ENCODE data around the gene MAN2B1. TPM values are rescaled to one million over a fixed set of nuclear protein-coding genes. Genes with fewer than 3 reads are reported as not detected.

The MAN2B1 gene
- total and polyA plus RNA-seq, 2 of the 13 experiments (the other 11 are each of a cell fraction or from before 2014, with no cell fraction given), result 23.6 to 23.8 TPM

DNA sequence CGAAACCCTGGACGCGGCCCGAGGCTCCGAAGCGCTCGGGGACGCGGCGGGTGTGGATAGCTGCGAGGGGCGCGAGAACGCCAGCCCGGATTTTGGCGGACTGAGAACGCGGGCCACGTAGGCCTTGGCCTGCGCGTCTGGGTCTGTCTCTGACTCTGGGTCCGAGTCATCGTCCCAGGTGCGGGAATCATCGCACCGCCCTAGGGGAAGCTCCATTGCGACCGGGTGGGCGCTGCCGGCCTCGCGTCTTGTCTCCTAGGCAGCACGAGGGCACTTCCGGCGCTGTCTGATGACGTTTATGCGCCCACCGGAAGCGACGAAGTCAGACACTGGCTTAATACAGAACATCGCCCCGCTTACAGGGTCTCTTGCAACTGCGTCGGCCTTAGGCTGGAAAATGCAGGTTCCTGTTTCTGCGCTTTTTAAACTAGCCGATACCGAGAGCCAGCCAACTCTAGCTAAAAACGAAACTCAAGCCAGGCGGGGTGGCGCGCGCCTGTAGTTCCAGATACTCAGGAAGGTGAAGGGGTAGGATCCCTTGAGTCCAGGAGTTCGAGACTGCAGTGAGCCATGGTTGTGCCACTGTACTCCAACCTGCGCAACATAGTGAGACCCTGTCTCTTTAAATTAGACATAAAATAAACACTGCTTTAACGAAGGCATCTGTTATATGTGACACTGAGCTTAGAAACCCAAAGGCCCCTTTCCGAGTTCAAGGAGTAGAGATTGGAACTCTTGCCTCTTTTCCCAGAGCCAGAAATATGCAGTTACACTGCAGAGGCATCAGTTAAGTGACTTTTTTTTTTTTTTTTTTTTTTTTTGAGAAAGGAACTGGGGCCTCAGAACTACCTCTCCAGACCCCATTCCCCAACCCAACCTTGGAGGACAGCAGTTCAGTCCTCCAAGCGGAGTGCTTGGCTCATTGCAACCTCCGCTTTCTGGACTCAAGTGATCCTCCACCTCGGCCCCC, 30.1 kb upstream of the MAN2B1 start, which contains the start of gene FBXW9 (continued):
- TF ChIP-seq, protein P1, sequence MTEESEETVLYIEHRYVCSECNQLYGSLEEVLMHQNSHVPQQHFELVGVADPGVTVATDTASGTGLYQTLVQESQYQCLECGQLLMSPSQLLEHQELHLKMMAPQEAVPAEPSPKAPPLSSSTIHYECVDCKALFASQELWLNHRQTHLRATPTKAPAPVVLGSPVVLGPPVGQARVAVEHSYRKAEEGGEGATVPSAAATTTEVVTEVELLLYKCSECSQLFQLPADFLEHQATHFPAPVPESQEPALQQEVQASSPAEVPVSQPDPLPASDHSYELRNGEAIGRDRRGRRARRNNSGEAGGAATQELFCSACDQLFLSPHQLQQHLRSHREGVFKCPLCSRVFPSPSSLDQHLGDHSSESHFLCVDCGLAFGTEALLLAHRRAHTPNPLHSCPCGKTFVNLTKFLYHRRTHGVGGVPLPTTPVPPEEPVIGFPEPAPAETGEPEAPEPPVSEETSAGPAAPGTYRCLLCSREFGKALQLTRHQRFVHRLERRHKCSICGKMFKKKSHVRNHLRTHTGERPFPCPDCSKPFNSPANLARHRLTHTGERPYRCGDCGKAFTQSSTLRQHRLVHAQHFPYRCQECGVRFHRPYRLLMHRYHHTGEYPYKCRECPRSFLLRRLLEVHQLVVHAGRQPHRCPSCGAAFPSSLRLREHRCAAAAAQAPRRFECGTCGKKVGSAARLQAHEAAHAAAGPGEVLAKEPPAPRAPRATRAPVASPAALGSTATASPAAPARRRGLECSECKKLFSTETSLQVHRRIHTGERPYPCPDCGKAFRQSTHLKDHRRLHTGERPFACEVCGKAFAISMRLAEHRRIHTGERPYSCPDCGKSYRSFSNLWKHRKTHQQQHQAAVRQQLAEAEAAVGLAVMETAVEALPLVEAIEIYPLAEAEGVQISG (CRISPR knock-in tag; IDR thresholded peaks at IDR 0.05), result peak; percentile 95
- TF ChIP-seq ATAD3A (CRISPR knock-in tag; IDR thresholded peaks at IDR 0.05), result no peak
- TF ChIP-seq, protein P2, sequence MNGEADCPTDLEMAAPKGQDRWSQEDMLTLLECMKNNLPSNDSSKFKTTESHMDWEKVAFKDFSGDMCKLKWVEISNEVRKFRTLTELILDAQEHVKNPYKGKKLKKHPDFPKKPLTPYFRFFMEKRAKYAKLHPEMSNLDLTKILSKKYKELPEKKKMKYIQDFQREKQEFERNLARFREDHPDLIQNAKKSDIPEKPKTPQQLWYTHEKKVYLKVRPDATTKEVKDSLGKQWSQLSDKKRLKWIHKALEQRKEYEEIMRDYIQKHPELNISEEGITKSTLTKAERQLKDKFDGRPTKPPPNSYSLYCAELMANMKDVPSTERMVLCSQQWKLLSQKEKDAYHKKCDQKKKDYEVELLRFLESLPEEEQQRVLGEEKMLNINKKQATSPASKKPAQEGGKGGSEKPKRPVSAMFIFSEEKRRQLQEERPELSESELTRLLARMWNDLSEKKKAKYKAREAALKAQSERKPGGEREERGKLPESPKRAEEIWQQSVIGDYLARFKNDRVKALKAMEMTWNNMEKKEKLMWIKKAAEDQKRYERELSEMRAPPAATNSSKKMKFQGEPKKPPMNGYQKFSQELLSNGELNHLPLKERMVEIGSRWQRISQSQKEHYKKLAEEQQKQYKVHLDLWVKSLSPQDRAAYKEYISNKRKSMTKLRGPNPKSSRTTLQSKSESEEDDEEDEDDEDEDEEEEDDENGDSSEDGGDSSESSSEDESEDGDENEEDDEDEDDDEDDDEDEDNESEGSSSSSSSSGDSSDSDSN (CRISPR knock-in tag; IDR thresholded peaks at IDR 0.05), result peak; percentile 33; the same call in 1 of the 2 replicates
- TF ChIP-seq ZNF564 (CRISPR knock-in tag; IDR thresholded peaks at IDR 0.05), result no peak
- TF ChIP-seq RORA (CRISPR knock-in tag; IDR thresholded peaks at IDR 0.05), result no peak
- no peak for TF ChIP-seq FOXA1 (IDR thresholded peaks at IDR 0.05)
- no peak for TF ChIP-seq FOXA1 (CRISPR knock-in tag; IDR thresholded peaks at IDR 0.05)
- TF ChIP-seq RXRB (CRISPR knock-in tag; IDR thresholded peaks at IDR 0.05; ENCODE audit: borderline replicate concordance), result 0 out of 2 replicates have a peak, but pooled peaks have one; percentile 39
- TF ChIP-seq, protein P3, sequence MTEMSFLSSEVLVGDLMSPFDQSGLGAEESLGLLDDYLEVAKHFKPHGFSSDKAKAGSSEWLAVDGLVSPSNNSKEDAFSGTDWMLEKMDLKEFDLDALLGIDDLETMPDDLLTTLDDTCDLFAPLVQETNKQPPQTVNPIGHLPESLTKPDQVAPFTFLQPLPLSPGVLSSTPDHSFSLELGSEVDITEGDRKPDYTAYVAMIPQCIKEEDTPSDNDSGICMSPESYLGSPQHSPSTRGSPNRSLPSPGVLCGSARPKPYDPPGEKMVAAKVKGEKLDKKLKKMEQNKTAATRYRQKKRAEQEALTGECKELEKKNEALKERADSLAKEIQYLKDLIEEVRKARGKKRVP (CRISPR knock-in tag; IDR thresholded peaks at IDR 0.05), result no peak
- TF ChIP-seq, protein P4, sequence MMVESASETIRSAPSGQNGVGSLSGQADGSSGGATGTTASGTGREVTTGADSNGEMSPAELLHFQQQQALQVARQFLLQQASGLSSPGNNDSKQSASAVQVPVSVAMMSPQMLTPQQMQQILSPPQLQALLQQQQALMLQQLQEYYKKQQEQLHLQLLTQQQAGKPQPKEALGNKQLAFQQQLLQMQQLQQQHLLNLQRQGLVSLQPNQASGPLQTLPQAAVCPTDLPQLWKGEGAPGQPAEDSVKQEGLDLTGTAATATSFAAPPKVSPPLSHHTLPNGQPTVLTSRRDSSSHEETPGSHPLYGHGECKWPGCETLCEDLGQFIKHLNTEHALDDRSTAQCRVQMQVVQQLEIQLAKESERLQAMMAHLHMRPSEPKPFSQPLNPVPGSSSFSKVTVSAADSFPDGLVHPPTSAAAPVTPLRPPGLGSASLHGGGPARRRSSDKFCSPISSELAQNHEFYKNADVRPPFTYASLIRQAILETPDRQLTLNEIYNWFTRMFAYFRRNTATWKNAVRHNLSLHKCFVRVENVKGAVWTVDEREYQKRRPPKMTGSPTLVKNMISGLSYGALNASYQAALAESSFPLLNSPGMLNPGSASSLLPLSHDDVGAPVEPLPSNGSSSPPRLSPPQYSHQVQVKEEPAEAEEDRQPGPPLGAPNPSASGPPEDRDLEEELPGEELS (CRISPR knock-in tag; IDR thresholded peaks at IDR 0.05), result peak; percentile 29; the same call in 1 of the 2 replicates
- no peak for TF ChIP-seq CHD4 (IDR thresholded peaks at IDR 0.05; ENCODE audit: borderline replicate concordance, low read length)
- TF ChIP-seq, protein P5, sequence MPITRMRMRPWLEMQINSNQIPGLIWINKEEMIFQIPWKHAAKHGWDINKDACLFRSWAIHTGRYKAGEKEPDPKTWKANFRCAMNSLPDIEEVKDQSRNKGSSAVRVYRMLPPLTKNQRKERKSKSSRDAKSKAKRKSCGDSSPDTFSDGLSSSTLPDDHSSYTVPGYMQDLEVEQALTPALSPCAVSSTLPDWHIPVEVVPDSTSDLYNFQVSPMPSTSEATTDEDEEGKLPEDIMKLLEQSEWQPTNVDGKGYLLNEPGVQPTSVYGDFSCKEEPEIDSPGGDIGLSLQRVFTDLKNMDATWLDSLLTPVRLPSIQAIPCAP (CRISPR knock-in tag; IDR thresholded peaks at IDR 0.05; ENCODE audit: low read depth), result no peak
- peak; percentile 33; the same call in 1 of the 2 replicates for TF ChIP-seq ZNF430 (CRISPR knock-in tag; IDR thresholded peaks at IDR 0.05)
- TF ChIP-seq PAWR (CRISPR knock-in tag; IDR thresholded peaks at IDR 0.05; ENCODE audit: borderline replicate concordance), result no peak
- peak; percentile 74 for TF ChIP-seq RXRA (CRISPR knock-in tag; IDR thresholded peaks at IDR 0.05)
- TF ChIP-seq FOXK1 (CRISPR knock-in tag; IDR thresholded peaks at IDR 0.05; ENCODE audit: borderline replicate concordance, low read depth), result peak; percentile 94
- 0 out of 2 replicates have a peak, but pooled peaks have one; percentile 11 for TF ChIP-seq RARA (CRISPR knock-in tag; IDR thresholded peaks at IDR 0.05)
- TF ChIP-seq NCOA2 (CRISPR knock-in tag; IDR thresholded peaks at IDR 0.05), result peak; percentile 17; the same call in 1 of the 2 replicates
- TF ChIP-seq MIER3 (CRISPR knock-in tag; IDR thresholded peaks at IDR 0.05; ENCODE audit: borderline replicate concordance), result peak; percentile 78; the same call in 1 of the 2 replicates

Data from HepG2 (cell line).